ENCODE results near the gene SELENON. TPM values are rescaled to one million over a fixed set of nuclear protein-coding genes. Genes with fewer than 3 reads are reported as not detected.

SELENON gene
- total RNA-seq, 3 donors from 2014 or later = 29.6 to 45.1 (median 35.9) TPM

GRCh38 chr1:25820247-25821111 lies 20.5 kb downstream of the SELENON start:
- peak overlapping the region; percentile 62 for H3K4me3 ChIP-seq
- intact Hi-C loops (cut with DNase I, micrococcal nuclease) = no loop called here
- peak; percentile 78 to 83 (median 80) for DNase-seq
- no peaks in the 10 kb centered on the region for H3K9me3 ChIP-seq
- peaks cover 30% of the 10 kb centered on the region for H3K4me1 ChIP-seq (ENCODE audit: low read depth)
- no peak for TF ChIP-seq CTCF (IDR thresholded peaks at IDR 0.05)
- ATAC-seq = peak; percentile 71
- no peaks in the 10 kb centered on the region for H3K36me3 ChIP-seq (ENCODE audit: low read depth)

- no peaks in the 10 kb centered on the region for H3K36me3 ChIP-seq (ENCODE audit: low read depth)
- H3K9me3 ChIP-seq = no peaks in the 10 kb centered on the region
- H3K4me3 ChIP-seq = no peak overlapping the region
- no peak for TF ChIP-seq CTCF (IDR thresholded peaks at IDR 0.05)
- DNase-seq (no peak), ATAC-seq (no peak)
- intact Hi-C loops (cut with DNase I, micrococcal nuclease) = no loop called here
- peaks cover 30% of the 10 kb centered on the region for H3K4me1 ChIP-seq (ENCODE audit: low read depth)
Measured at GRCh38 chr1:25821112-25821476, 21.1 kb downstream of the SELENON start.

GRCh38 chr1:25821630-25822091 lies 21.7 kb downstream of the SELENON start:
- ATAC-seq (no peak), DNase-seq (no peak)
- intact Hi-C loops (cut with DNase I, micrococcal nuclease) = no loop called here
- Histone ChIP-seq H3K4me3 (no peak overlapping the region), H3K4me1 (ENCODE audit: low read depth) (peaks cover 30% of the 10 kb centered on the region), H3K9me3 (no peaks in the 10 kb centered on the region), H3K36me3 (ENCODE audit: low read depth) (no peaks in the 10 kb centered on the region)
- no peak for TF ChIP-seq CTCF (IDR thresholded peaks at IDR 0.05)

- no peak overlapping the region for H3K4me3 ChIP-seq
- H3K9me3 ChIP-seq = no peaks in the 10 kb centered on the region
- peaks cover 18% of the 10 kb centered on the region for H3K36me3 ChIP-seq (ENCODE audit: low read depth)
- ATAC-seq (no peak), DNase-seq (no peak)
- peaks cover 12% of the 10 kb centered on the region for H3K4me1 ChIP-seq (ENCODE audit: low read depth)
- TF ChIP-seq CTCF (IDR thresholded peaks at IDR 0.05) = no peak
- intact Hi-C loops (cut with DNase I, micrococcal nuclease) = no loop called here
Measured at GRCh38 chr1:25825605-25826004, 25.6 kb downstream of the SELENON start.

GRCh38 chr1:25826571-25826970 lies 26.6 kb downstream of the SELENON start:
- intact Hi-C loops (cut with DNase I, micrococcal nuclease) = no loop called here
- ATAC-seq (no peak), DNase-seq (no peak)
- Histone ChIP-seq H3K4me3 (no peak overlapping the region), H3K9me3 (no peaks in the 10 kb centered on the region), H3K4me1 (ENCODE audit: low read depth) (peaks cover 2% of the 10 kb centered on the region), H3K36me3 (ENCODE audit: low read depth) (peaks cover 19% of the 10 kb centered on the region)
- no peak for TF ChIP-seq CTCF (IDR thresholded peaks at IDR 0.05)

Data from mucosa of descending colon (tissue), 3 donors.